HG03457 (cell line): ENCODE data around the gene MRPS35.

Experiments
- ATAC-seq: cut with Tn5 transposase; IDR thresholded peaks from one replicate; pipeline ENCODE4 v1.9.1; 2021; ENCODE audit warnings: moderate number of reproducible peaks; ENCODE audit not compliant: unreplicated experiment

MRPS35 gene

DNA sequence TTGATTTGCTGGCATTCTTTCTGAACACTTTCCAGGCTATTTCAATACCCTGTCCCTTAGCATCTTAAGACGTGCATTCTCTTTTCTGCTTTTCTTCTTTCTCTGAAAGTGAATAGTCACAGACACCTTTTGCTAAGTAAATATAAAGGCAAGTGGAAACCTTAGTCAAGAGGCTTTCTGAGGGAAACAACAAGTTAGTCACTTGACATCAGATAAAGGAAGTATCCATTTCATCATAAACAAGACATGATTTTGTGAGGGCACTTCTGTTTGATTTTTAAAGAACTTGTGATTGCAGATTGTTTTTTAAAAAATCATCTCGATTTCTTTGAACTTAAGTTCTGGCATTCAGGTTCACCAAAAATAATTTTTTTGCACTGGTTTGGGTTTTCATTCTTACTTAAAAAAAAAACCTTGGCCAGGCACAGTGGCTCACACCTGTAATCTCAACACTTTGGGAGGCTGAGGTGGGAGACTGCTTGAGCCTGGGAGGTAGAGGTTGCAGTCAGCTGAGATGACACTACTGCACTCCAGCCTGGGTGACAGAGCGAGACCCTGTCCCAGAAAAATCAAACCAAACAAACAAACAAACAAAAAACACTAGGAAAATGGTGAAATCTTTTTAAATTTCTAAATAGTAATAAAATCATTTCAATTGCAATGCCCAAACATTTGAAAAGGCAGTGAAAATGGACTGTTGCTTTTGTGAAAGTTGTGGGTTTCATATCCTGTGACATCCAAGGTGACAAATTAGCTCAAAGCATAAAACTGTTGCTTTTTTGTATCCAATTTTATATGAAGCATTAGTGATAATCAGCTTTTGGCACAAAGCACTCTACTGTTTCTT lies 61.1 kb downstream of the MRPS35 start:
- no peak for ATAC-seq

GRCh38 chr12:27772328-27773049 lies 61.9 kb downstream of the MRPS35 start:
- no peak for ATAC-seq

DNA sequence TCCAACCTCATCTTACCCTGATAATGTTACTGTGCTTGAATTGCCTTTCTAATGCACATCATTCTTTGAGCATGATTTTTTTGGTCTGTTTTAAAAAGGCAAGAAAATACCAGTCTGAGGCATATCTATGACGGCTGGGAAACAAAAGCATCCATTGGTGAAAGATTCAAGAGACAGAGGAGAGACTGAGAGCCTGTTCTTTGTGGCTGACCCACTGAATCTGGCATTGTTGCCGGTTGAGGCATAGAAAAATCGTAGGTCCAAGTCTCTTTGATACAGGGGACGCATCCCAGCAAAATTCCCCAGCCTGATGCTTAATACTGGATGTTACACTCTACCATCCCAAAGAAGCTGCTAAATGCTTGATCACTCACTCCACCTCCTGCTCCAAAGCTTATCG lies 66.5 kb downstream of the MRPS35 start:
- no peak for ATAC-seq

GRCh38 chr12:27778206-27778605 lies 67.6 kb downstream of the MRPS35 start:
- ATAC-seq, result no peak

DNA sequence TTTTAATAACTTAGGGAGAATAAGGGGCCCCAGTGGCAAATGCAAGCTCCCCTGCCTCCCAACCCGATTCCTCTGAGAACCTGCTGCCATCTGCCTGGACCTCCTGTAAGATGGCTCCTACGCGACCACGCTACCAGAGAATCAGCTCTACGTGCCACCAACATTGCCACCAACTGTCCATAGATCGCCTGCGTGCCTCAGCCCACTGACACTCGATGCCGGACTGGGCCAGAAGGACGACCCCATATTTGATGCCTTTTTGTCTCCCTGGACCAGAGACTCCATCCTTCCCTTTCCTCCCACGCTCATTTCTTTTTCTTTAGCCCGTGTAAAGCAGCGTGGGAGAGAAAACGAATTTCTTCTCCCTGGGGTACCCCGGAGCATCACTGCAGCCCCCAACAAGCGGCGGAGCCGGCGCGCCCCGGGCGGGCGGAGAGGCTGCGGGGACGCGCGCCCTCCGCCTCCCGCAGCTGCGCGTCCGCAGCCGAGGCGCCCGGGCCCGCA lies 68.8 kb downstream of the MRPS35 start:
- ATAC-seq, result peak; percentile 15

DNA sequence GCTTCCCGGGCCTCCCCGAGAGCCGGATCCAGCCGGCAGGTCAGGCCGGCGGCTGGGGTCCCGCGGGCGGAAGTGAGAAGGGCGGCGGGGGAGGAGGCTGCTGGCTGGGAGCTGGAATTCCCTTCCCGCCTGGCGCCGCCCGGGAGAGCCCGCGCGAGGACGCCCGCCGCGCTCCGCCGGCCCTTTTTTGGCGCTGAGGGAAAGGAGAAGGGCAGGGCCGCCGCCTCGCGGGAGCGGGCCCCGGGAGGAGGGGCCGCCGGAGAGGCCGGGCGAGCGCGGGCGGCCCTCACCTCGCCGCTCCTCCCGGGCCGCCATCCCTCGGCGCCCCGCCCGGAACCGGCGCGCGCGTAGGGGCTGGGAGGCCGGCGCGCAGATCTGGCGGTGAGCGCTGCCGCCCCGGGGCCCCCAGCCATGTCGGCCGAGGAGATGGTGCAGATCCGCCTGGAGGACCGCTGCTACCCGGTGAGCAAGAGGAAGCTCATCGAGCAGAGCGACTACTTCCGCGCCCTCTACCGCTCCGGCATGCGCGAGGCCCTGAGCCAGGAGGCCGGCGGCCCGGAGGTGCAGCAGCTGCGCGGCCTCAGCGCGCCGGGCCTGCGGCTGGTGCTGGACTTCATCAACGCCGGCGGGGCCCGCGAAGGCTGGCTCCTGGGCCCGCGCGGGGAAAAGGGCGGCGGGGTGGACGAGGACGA lies 69.4 kb downstream of the MRPS35 start, which contains the start of the genes KLHL42 and MANSC4:
TSS of gene KLHL42 (plus strand) at position 314 of the 692 bp plus-strand sequence. CDS start at position 412, 98 bp downstream.
TSS of gene MANSC4 (minus strand) at position 317 of the 692 bp plus-strand sequence. CDS start 8,960 bp downstream, outside the sequence.
- peak; percentile 65 for ATAC-seq

GRCh38 chr12:27780612-27781408 lies 70.2 kb downstream of the MRPS35 start:
- peak; percentile 20 for ATAC-seq

GRCh38 chr12:27781680-27782079 lies 71.0 kb downstream of the MRPS35 start:
- no peak for ATAC-seq

DNA sequence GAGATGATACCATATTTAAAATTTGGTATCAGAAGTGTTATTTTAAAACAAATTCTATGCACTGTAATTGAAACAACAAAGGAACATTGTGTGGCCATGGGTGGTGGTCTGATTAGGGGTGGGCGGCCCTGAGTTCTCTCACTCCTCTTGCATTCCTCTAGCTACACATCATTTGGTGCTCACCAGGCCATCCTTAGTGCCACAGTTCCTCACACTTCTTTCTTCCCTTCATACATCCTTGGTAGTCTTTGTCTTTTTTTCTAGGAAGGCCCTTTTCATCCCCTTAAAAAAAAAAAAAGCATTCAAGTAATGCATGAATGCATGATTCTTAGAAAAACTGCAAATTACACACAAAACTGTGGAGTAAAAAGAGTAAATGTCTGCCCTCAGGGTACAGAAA lies 71.8 kb downstream of the MRPS35 start:
- no peak for ATAC-seq

GRCh38 chr12:27785882-27786570 lies 75.4 kb downstream of the MRPS35 start:
- ATAC-seq, result no peak

GRCh38 chr12:27787559-27787958 lies 76.9 kb downstream of the MRPS35 start:
- no peak for ATAC-seq

GRCh38 chr12:27790179-27790578 lies 79.5 kb downstream of the MRPS35 start:
- ATAC-seq, result no peak

- ATAC-seq, result no peak
These were observed 84.4 kb downstream of the MRPS35 start for GRCh38 chr12:27794818-27795584.

GRCh38 chr12:27796128-27796527 lies 85.5 kb downstream of the MRPS35 start:
- no peak for ATAC-seq

DNA sequence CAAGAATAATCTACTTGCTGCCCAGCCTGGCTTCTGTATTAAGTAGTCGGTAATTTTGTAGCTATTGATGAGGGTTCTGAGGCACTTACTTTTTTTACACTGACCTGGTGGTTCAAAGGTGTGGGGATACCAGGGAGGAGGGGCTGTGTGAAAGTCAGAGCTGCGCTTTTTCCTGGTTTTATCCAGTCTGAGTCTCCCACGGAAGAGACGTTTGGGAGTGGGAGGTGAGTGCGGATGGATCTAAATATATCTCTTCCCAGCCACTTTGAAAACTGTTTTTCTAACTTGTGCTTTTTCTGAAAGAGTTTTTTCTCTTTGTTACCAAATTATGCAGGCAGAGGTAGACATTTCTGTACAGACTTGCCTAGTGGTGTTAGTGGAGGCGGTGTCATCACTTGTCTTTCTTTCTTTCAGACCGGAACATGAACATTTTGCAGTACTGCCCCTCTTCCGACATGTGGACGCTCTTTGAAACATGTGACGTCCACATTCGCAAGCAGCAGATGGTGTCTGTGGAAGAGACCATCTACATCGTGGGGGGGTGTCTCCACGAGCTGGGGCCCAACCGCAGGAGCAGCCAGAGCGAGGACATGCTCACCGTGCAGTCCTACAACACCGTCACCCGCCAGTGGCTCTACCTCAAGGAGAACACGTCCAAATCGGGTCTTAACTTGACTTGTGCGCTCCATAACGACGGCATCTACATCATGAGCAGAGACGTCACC lies 86.8 kb downstream of the MRPS35 start:
- no peak for ATAC-seq

DNA sequence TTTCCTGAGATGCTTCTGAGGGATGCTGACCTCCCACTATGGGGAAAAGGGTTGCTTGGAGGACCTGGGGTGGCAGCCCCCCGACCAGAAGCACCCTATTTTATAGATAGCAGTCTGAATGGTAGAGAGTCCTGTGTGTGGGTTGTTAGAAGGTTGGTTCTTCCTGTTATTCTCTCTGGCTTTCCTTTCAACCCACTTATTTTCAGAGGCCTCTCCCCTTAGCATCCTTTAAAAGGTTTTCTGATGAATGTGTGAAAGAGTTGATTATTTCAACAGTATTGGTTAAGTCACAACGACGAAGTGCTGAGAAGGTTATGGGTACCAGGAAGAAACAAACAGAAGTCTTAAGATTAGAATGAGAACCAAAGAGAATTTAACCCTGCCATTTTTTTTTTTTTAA lies 90.2 kb downstream of the MRPS35 start:
- no peak for ATAC-seq

DNA sequence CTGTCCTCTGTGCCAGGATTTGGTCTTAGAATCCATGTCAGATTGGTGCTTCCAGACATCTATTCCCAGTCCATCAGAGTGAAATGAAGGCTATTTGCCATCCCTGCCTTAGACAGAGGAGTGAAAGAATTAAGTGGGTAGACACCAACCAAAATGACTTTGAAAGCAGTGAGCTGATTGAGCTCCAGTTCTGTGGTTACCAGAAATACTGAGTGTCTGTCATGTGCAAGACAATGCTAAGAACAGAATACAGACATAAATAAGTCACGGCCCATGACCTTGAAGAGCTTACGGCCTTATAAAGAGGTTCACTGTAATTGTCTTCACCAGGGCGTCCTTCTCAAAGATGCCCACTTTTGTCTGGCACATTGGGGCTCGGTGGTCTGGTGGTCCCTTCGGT lies 91.0 kb downstream of the MRPS35 start:
- no peak for ATAC-seq

DNA sequence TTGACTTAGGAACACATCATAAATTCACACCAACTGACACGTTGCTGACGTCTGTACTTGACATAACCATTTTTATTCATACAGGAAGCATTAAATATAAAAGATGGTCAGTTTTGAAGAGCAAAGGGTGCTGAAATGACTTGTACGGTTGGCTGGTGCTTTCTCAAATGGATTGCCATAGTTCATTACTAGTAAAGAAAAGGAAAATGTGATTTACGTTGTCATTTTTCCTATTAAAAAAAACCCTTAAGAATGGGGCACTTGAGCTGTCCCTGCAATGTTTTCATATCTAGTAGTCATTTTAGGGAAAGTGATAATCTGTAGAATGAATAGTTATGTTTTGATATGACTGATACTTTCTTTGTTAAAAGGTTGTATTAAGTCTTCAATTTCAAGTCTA lies 91.9 kb downstream of the MRPS35 start:
- no peak for ATAC-seq
